Neuronal stem cell (in vitro differentiated cells): ENCODE measurements around the gene PLXDC2.

Experiments
- DNase-seq: peaks from one replicate; pipeline ENCODE4 v3.0.0-alpha.2; 2013; ENCODE audit warnings: low spot score
- H2AFZ ChIP-seq: one replicate; pipeline ENCODE4 v1.6.1; 2013; ENCODE audit warnings: mild to moderate bottlenecking, low read length, inconsistent platforms
- H2AK5ac ChIP-seq: 2 replicates; pipeline ENCODE4 v1.6.1; 2013; ENCODE audit warnings: low read depth, mild to moderate bottlenecking, inconsistent platforms, low read length, moderate library complexity, mixed read lengths
- H2BK120ac ChIP-seq: 2 replicates; pipeline ENCODE4 v1.6.1; 2013; ENCODE audit warnings: low read depth, mild to moderate bottlenecking, inconsistent platforms, low read length, moderate library complexity, mixed read lengths
- H2BK12ac ChIP-seq: one replicate; pipeline ENCODE4 v1.6.1; 2013; ENCODE audit warnings: low read length, inconsistent platforms
- H2BK15ac ChIP-seq: 2 replicates; pipeline ENCODE4 v1.6.1; 2013; ENCODE audit warnings: mild to moderate bottlenecking, low read length, inconsistent platforms, mixed read lengths
- H2BK5ac ChIP-seq: one replicate; pipeline ENCODE4 v1.6.1; 2013; ENCODE audit warnings: inconsistent platforms, mild to moderate bottlenecking, low read length, moderate library complexity
- H3K14ac ChIP-seq: one replicate; pipeline ENCODE4 v1.6.1; 2013; ENCODE audit warnings: low read length, inconsistent platforms
- H3K18ac ChIP-seq: 2 replicates; pipeline ENCODE4 v1.6.1; 2013; ENCODE audit warnings: low read length, inconsistent platforms
- H3K23ac ChIP-seq: 2 replicates; pipeline ENCODE4 v1.6.1; 2013; ENCODE audit warnings: low read depth, mild to moderate bottlenecking, mixed read lengths, low read length, inconsistent platforms; ENCODE audit not compliant: poor library complexity
- H3K27ac ChIP-seq: replicated peaks from 3 replicates; pipeline ENCODE4 v1.5.1; 2013; ENCODE audit warnings: low read length, inconsistent platforms
- H3K27me3 ChIP-seq, 3 experiments: 2 replicates each; pipeline ENCODE4 v1.6.1; 2013; ENCODE audit warnings: low read length in 3 of 3, mild to moderate bottlenecking in 2 of 3, inconsistent platforms in 1 of 3, low read depth in 1 of 3, mixed read lengths in 1 of 3, moderate library complexity in 1 of 3; ENCODE audit not compliant: control insufficient read depth in 3 of 3, insufficient read depth in 3 of 3
- H3K36me3 ChIP-seq, 2 donors: replicated peaks in 1 of 2; 2 replicates each; pipeline ENCODE4 v1.6.1; 2013; ENCODE audit warnings: low read length in 2 of 2; ENCODE audit not compliant: control insufficient read depth in 2 of 2, insufficient read depth in 2 of 2
- H3K4ac ChIP-seq: 2 replicates; pipeline ENCODE4 v1.6.1; 2013; ENCODE audit warnings: inconsistent platforms, mild to moderate bottlenecking, low read length, moderate library complexity
- H3K4me1 ChIP-seq, 2 donors: 1 replicate in 1 of 2; 2 replicates in 1 of 2; pipeline ENCODE4 v1.6.1; 2013; ENCODE audit warnings: low read length in 2 of 2, low read depth in 1 of 2; ENCODE audit not compliant: control insufficient read depth in 2 of 2, insufficient read depth in 1 of 2
- H3K4me2 ChIP-seq: one replicate; pipeline ENCODE4 v1.6.1; 2013; ENCODE audit warnings: mild to moderate bottlenecking, low read length, inconsistent platforms; ENCODE audit not compliant: insufficient read depth, poor library complexity, severe bottlenecking
- H3K4me3 ChIP-seq, 2 donors: 2 replicates each; pipeline ENCODE4 v1.5.1; 2013; ENCODE audit warnings: low read length in 2 of 2, mild to moderate bottlenecking in 2 of 2, inconsistent platforms in 1 of 2, moderate library complexity in 1 of 2
- H3K79me1 ChIP-seq: one replicate; pipeline ENCODE4 v1.6.1; 2013; ENCODE audit warnings: low read depth, mild to moderate bottlenecking, inconsistent platforms, low read length, moderate library complexity
- H3K9ac ChIP-seq: one replicate; pipeline ENCODE4 v1.6.1; 2013; ENCODE audit warnings: mild to moderate bottlenecking, low read depth, low read length, inconsistent platforms; ENCODE audit not compliant: poor library complexity
- H3K9me3 ChIP-seq, 2 donors: replicated peaks in 1 of 2; 2 replicates each; pipeline versions ENCODE3 to v1.6.1; 2013; ENCODE audit warnings: low read length in 2 of 2, mild to moderate bottlenecking in 2 of 2, inconsistent platforms in 1 of 2, low read depth in 1 of 2, mixed read lengths in 1 of 2, moderate library complexity in 1 of 2; ENCODE audit not compliant: control insufficient read depth in 2 of 2, insufficient read depth in 1 of 2
- H4K8ac ChIP-seq: one replicate; pipeline ENCODE4 v1.6.1; 2013; ENCODE audit warnings: low read depth, mild to moderate bottlenecking, inconsistent platforms, low read length, moderate library complexity
- H4K91ac ChIP-seq: one replicate; pipeline ENCODE4 v1.6.1; 2013; ENCODE audit warnings: low read length, low read depth, mild to moderate bottlenecking, inconsistent platforms; ENCODE audit not compliant: poor library complexity
- WGBS, 2 donors: extraction: QIAGEN DNeasy Blood & Tissue Kit; methylation state at CpG; one replicate each; pipeline ENCODE4 v1.1.7; 2013; ENCODE audit warnings: missing lambda C conversion rate in 2 of 2, mixed read lengths in 1 of 2; ENCODE audit not compliant: insufficient read length in 2 of 2, insufficient replicate concordance in 1 of 2; ENCODE audit errors: extremely low coverage in 2 of 2; 5-methylcytosine and 5-hydroxymethylcytosine counted together

The PLXDC2 gene

GRCh38 chr10:19921300-19922140 lies 105.3 kb downstream of the PLXDC2 start:
- no peak overlapping the region for H3K4me3 ChIP-seq
- peaks cover 8% of the 10 kb centered on the region for H3K79me1 ChIP-seq
- no peak overlapping the region for H2AK5ac ChIP-seq
- H3K23ac ChIP-seq: no peak overlapping the region
- H2BK120ac ChIP-seq: no peak overlapping the region
- no peaks in the 10 kb centered on the region for H3K9me3 ChIP-seq
- H2BK12ac ChIP-seq: no peak overlapping the region
- no peak overlapping the region for H3K4ac ChIP-seq
- H2BK15ac ChIP-seq: no peak overlapping the region
- no peak overlapping the region for H3K4me2 ChIP-seq
- no peak overlapping the region for H4K8ac ChIP-seq
- peaks cover 3 to 10% of the 10 kb centered on the region in 2 donors for H3K4me1 ChIP-seq
- no peaks in the 10 kb centered on the region for H3K36me3 ChIP-seq
- H3K14ac ChIP-seq: no peak overlapping the region
- no peak overlapping the region for H3K27ac ChIP-seq
- H3K9ac ChIP-seq: no peak overlapping the region
- H2BK5ac ChIP-seq: no peak overlapping the region
- H2AFZ ChIP-seq: no peak overlapping the region
- no peak for DNase-seq
- H3K18ac ChIP-seq: no peak overlapping the region
- WGBS, 2 donors: no CpG with 5 or more reads among the region's 13 CpGs
- no peaks in the 10 kb centered on the region for H3K27me3 ChIP-seq
- H4K91ac ChIP-seq: no peak overlapping the region

DNA sequence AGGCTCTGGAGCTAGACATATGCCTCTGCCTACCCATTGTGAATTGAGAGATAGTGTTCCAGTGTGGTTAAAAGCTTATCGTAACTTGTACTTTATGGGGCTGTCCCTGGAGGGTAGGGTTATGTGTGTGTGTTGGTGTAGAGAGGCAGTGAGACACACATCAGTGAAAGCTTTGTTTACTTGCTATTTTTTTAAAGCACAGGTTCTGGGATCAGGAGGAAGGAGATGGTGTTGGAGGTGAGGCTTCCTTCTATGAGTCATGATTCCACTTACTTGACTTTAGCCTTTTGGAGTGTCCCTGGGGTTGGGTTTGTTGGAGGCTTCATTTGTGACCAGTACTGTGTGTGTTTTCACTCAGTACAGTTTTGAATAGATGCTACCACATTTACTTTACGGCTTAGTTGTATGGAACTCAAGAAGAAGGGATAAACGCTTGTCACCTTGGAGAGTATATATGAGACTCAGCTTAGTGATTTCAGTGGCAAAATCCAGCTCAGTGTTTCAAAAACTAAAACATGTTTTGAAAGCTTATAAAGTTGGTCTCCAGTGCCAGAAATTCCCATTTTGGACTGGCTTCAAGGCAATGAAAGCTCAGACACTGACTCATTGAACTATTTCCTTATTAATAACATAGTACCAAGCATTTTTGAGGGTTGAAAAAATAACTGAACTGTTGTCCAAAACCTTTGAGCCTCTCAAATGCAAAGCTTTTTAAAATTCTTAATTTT lies 106.2 kb downstream of the PLXDC2 start:
- no peak overlapping the region for H3K18ac ChIP-seq
- no peak overlapping the region for H4K8ac ChIP-seq
- no peak overlapping the region for H4K91ac ChIP-seq
- no peaks in the 10 kb centered on the region for H3K9me3 ChIP-seq
- peaks cover 8% of the 10 kb centered on the region for H3K79me1 ChIP-seq
- no peak overlapping the region for H2AK5ac ChIP-seq
- no peak overlapping the region for H2BK15ac ChIP-seq
- H3K27me3 ChIP-seq: no peaks in the 10 kb centered on the region
- no peak overlapping the region for H3K4ac ChIP-seq
- whole genome bisulfite sequencing, 2 donors: no CpG with 5 or more reads among the region's 3 CpGs
- no peak overlapping the region for H3K4me3 ChIP-seq
- no peak overlapping the region for H2BK120ac ChIP-seq
- no peak for DNase-seq
- peaks cover 3 to 10% of the 10 kb centered on the region in 2 donors for H3K4me1 ChIP-seq
- H3K4me2 ChIP-seq: no peak overlapping the region
- no peak overlapping the region for H2BK5ac ChIP-seq
- no peak overlapping the region for H2AFZ ChIP-seq
- no peak overlapping the region for H3K23ac ChIP-seq
- H3K27ac ChIP-seq: no peak overlapping the region
- no peak overlapping the region for H3K9ac ChIP-seq
- H3K14ac ChIP-seq: no peak overlapping the region
- H3K36me3 ChIP-seq: no peaks in the 10 kb centered on the region
- no peak overlapping the region for H2BK12ac ChIP-seq

DNA sequence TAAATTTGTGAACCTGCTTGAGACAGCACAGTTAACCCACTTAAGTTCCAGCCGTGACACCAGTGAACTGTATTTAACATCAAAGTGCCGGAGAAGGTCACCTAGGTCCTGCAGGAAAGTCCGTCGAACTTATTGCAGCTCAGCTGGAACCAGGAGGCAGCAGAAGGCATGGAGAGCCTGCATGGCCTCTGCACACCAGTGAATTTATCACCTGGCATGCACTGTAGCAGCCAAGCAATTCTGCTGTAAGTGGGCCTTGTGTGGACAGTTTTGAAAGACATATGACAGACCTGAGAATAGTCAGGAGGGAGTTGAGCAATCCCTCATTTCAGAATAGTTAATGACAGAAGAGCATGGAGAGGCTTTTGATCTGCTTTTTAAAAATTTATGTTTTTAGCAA lies 108.8 kb downstream of the PLXDC2 start:
- H3K4me2 ChIP-seq: no peak overlapping the region
- peaks cover 0 to 4% of the 10 kb centered on the region in 2 donors for H3K4me1 ChIP-seq
- no peak overlapping the region for H3K4me3 ChIP-seq
- no peak for DNase-seq
- no peak overlapping the region for H4K8ac ChIP-seq
- peaks cover 5% of the 10 kb centered on the region for H3K79me1 ChIP-seq
- no peak overlapping the region for H3K18ac ChIP-seq
- no peak overlapping the region for H4K91ac ChIP-seq
- no peak overlapping the region for H2BK12ac ChIP-seq
- no peak overlapping the region for H3K4ac ChIP-seq
- H3K27me3 ChIP-seq: no peaks in the 10 kb centered on the region
- no peak overlapping the region for H2AK5ac ChIP-seq
- H3K9ac ChIP-seq: no peak overlapping the region
- H3K27ac ChIP-seq: no peak overlapping the region
- H2BK120ac ChIP-seq: no peak overlapping the region
- H3K14ac ChIP-seq: no peak overlapping the region
- no CpG with 5 or more reads among the region's 4 CpGs for WGBS, 2 donors
- H2BK5ac ChIP-seq: no peak overlapping the region
- H2BK15ac ChIP-seq: no peak overlapping the region
- H3K36me3 ChIP-seq: no peaks in the 10 kb centered on the region
- no peaks in the 10 kb centered on the region for H3K9me3 ChIP-seq
- H3K23ac ChIP-seq: no peak overlapping the region
- H2AFZ ChIP-seq: no peak overlapping the region

- Histone ChIP-seq H3K18ac (no peak overlapping the region), H4K91ac (no peak overlapping the region), H2BK12ac (no peak overlapping the region), H3K79me1 (no peaks in the 10 kb centered on the region), H2BK15ac (no peak overlapping the region), H2BK120ac (no peak overlapping the region), H3K4me1 (peaks cover 0 to 6% of the 10 kb centered on the region in 2 donors), H3K27me3 (no peaks in the 10 kb centered on the region), H2BK5ac (no peak overlapping the region), H3K36me3 (no peaks in the 10 kb centered on the region), H3K4me3 (no peak overlapping the region), H3K27ac (no peak overlapping the region), H3K23ac (no peak overlapping the region), H2AFZ (no peak overlapping the region), H3K4me2 (no peak overlapping the region), H3K9ac (no peak overlapping the region), H4K8ac (no peak overlapping the region), H3K14ac (no peak overlapping the region), H2AK5ac (no peak overlapping the region), H3K4ac (no peak overlapping the region), H3K9me3 (no peaks in the 10 kb centered on the region)
- no CpG with 5 or more reads among the region's 7 CpGs for WGBS, 2 donors
- no peak for DNase-seq
Measured at GRCh38 chr10:19928936-19929335, 112.7 kb downstream of the PLXDC2 start.
